ENCODE results near the gene SCYGR8.
"Not testable (repeated sequence)": the region's sequence is repeated elsewhere in the genome, so short reads cannot be mapped to it uniquely, and the experiment has no call there.

The SCYGR8 gene

GRCh38 chr2:227745594-227745993, at the start of gene SCYGR8:
SCYGR8 (plus strand) TSS chr2:227745894; CDS start chr2:227745894, 0 bp downstream.
- no peak for DNase-seq (ENCODE audit: extremely low read depth in 1 of 2, low read depth in 1 of 2)

GRCh38 chr2:227696990-227697679, 48.6 kb upstream of the SCYGR8 start:
- DNase-seq (ENCODE audit: extremely low read depth in 1 of 2, low read depth in 1 of 2): no peak

GRCh38 chr2:227701556-227701955, 44.1 kb upstream of the SCYGR8 start:
- DNase-seq (ENCODE audit: extremely low read depth in 1 of 2, low read depth in 1 of 2): no peak

- DNase-seq (ENCODE audit: extremely low read depth in 1 of 2, low read depth in 1 of 2): no peak
Observed at GRCh38 chr2:227703280-227703732, 42.4 kb upstream of the SCYGR8 start.

GRCh38 chr2:227703961-227704360, 41.7 kb upstream of the SCYGR8 start:
- DNase-seq (ENCODE audit: extremely low read depth in 1 of 2, low read depth in 1 of 2): no peak

DNA sequence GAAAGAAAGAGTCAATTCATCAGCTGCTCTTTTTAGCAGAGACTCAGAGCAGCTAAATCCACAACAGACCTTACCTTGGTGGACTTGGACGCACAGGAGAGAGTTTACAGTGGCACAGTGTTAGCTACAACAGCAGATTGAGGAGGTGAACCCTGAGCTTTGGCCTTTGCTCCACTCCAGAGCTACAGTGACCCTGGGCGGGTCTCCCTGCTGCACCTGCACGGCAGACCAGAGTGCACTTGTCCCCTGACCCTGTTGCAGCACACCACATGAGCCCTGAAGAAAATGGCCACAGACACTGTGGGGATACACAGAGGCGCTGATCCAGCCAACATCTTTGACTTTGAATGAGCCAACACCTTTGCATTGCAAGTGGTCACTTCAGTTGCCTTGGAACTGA, 38.8 kb upstream of the SCYGR8 start:
- DNase-seq (ENCODE audit: extremely low read depth in 1 of 2, low read depth in 1 of 2): no peak

- DNase-seq (ENCODE audit: extremely low read depth in 1 of 2, low read depth in 1 of 2): no peak
Observed at GRCh38 chr2:227707390-227707789, 38.3 kb upstream of the SCYGR8 start.

DNA sequence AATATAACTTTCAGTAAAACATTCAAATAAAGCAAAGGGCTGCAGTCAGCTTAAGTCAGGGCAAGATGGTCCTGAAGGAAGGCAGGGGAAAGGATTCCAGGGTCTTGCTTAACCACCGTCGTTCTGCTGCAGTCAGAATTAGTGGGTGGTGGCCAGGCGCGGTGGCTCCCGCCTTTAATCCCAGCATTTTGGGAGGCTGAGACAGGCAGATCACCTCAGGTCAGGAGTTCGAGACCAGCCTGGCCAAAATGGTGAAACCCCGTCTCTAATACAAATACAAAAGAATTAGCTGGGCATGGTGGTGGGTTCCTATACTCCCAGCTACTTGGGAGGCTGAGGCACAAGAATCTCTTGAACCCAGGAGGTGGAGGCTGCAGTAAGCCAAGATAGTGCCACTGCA, 34.7 kb upstream of the SCYGR8 start:
- DNase-seq (ENCODE audit: extremely low read depth in 1 of 2, low read depth in 1 of 2): no peak

GRCh38 chr2:227713291-227713690, 32.4 kb upstream of the SCYGR8 start:
- DNase-seq (ENCODE audit: extremely low read depth in 1 of 2, low read depth in 1 of 2): no peak

GRCh38 chr2:227716501-227716900, 29.2 kb upstream of the SCYGR8 start:
- no peak for DNase-seq (ENCODE audit: extremely low read depth in 1 of 2, low read depth in 1 of 2)

- DNase-seq (ENCODE audit: extremely low read depth in 1 of 2, low read depth in 1 of 2): no peak
Observed at GRCh38 chr2:227717687-227718567, 27.8 kb upstream of the SCYGR8 start, which contains the start of gene SLC19A3. SLC19A3 (minus strand) TSS chr2:227718028; CDS start chr2:227702318, 15,710 bp downstream.

GRCh38 chr2:227719641-227720040, 26.1 kb upstream of the SCYGR8 start:
- no peak for DNase-seq (ENCODE audit: extremely low read depth in 1 of 2, low read depth in 1 of 2)

- no peak for DNase-seq (ENCODE audit: extremely low read depth in 1 of 2, low read depth in 1 of 2)
Observed at GRCh38 chr2:227720680-227721079, 25.0 kb upstream of the SCYGR8 start.

GRCh38 chr2:227722821-227723220, 22.9 kb upstream of the SCYGR8 start:
- not testable (repeated sequence) for DNase-seq (ENCODE audit: extremely low read depth in 1 of 2, low read depth in 1 of 2)

- no peak for DNase-seq (ENCODE audit: extremely low read depth in 1 of 2, low read depth in 1 of 2)
Observed at GRCh38 chr2:227724394-227725039, 21.2 kb upstream of the SCYGR8 start, which contains the start of gene SCYGR6. SCYGR6 (minus strand) TSS chr2:227724757; CDS start chr2:227724757, 0 bp downstream.

DNA sequence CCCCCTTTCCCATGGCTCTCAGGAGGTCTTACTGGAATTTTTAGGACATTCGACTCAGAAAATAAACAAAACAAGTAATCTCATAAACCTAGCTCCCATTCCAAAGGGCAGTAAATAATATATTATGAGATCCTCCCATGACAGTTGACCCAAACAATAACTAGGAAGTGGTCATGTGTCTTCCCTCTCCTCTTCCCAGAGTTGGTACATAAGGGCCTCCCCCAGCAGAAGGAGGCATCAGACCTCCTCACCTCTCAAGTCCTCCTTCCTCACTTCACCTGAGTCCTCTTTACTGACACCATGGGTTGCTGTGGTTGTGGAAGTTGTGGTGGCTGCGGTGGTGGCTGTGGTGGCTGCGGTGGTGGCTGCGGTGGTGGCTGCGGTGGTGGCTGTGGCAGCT, 17.7 kb upstream of the SCYGR8 start, which contains the start of gene SCYGR7:
TSS of gene SCYGR7 (plus strand) at position 301 of the 400 bp plus-strand sequence. CDS start at position 301, 0 bp downstream.
- DNase-seq (ENCODE audit: extremely low read depth in 1 of 2, low read depth in 1 of 2): no peak

GRCh38 chr2:227739351-227739750, 6.3 kb upstream of the SCYGR8 start:
- DNase-seq (ENCODE audit: extremely low read depth in 1 of 2, low read depth in 1 of 2): no peak

GRCh38 chr2:227740705-227741104, 5.0 kb upstream of the SCYGR8 start:
- DNase-seq (ENCODE audit: extremely low read depth in 1 of 2, low read depth in 1 of 2): not testable (repeated sequence)

- no peak for DNase-seq (ENCODE audit: extremely low read depth in 1 of 2, low read depth in 1 of 2)
Observed at GRCh38 chr2:227748079-227748478, 2.4 kb downstream of the SCYGR8 start.

GRCh38 chr2:227756261-227756660, 10.6 kb downstream of the SCYGR8 start:
- DNase-seq (ENCODE audit: extremely low read depth in 1 of 2, low read depth in 1 of 2): not testable (repeated sequence)

All from stimulated activated CD8-positive, alpha-beta memory T cell treated with anti-CD3 and anti-CD28 coated beads, Interleukin-7, amount 100 ng/mL, for 48 hours (primary cell).